KMS-11 (cell line): ENCODE results near the gene ZMYM4.
"Not testable (repeated sequence)": the region's sequence is repeated elsewhere in the genome, so short reads cannot be mapped to it uniquely, and the experiment has no call there.

Experiments
- H2AFZ ChIP-seq: fragments of 200-600 bp; sonication (generic); 2 replicates; pipeline ENCODE4 v1.6.1; 2016; ENCODE audit warnings: antibody characterized with exemption, mixed run types, low read depth
- H3K27ac ChIP-seq: fragments of 200-600 bp; sonication (generic); 2 replicates; pipeline ENCODE4 v1.6.1; 2016; ENCODE audit warnings: mild to moderate bottlenecking, mixed run types
- H3K27me3 ChIP-seq: fragments of 200-600 bp; sonication (generic); 2 replicates; pipeline ENCODE4 v1.6.1; 2017; ENCODE audit warnings: mild to moderate bottlenecking, low read depth, mixed run types, moderate library complexity; ENCODE audit not compliant: insufficient read depth
- H3K36me3 ChIP-seq: fragments of 200-600 bp; sonication (generic); 2 replicates; pipeline ENCODE4 v1.6.1; 2017; ENCODE audit warnings: mild to moderate bottlenecking, mixed run types; ENCODE audit not compliant: insufficient read depth
- H3K4me1 ChIP-seq: fragments of 200-600 bp; sonication (generic); 2 replicates; pipeline ENCODE4 v1.6.1; 2016; ENCODE audit warnings: mild to moderate bottlenecking, low read depth, mixed run types; ENCODE audit not compliant: poor library complexity, severe bottlenecking
- H3K4me2 ChIP-seq: fragments of 200-600 bp; sonication (generic); 2 replicates; pipeline ENCODE4 v1.7.0; 2016; ENCODE audit warnings: mild to moderate bottlenecking, mixed run types
- H3K4me3 ChIP-seq: fragments of 200-600 bp; sonication (generic); IDR thresholded peaks from 2 replicates; pipeline ENCODE4 v1.6.1; 2017; ENCODE audit warnings: low read depth, low read length, mixed read lengths; ENCODE audit not compliant: insufficient read depth
- H3K79me2 ChIP-seq: fragments of 200-600 bp; sonication (generic); 2 replicates; pipeline ENCODE4 v1.6.1; 2016; ENCODE audit warnings: low read depth, mixed run types; ENCODE audit not compliant: insufficient read depth
- H3K9ac ChIP-seq: fragments of 200-600 bp; sonication (generic); 2 replicates; pipeline ENCODE4 v1.6.1; 2016; ENCODE audit warnings: mild to moderate bottlenecking, mixed run types
- H4K20me1 ChIP-seq: fragments of 200-600 bp; sonication (generic); 2 replicates; pipeline ENCODE4 v1.6.1; 2016; ENCODE audit warnings: mild to moderate bottlenecking, mixed run types; ENCODE audit not compliant: insufficient read depth
- CTCF ChIP-seq: fragments of 200-600 bp; sonication (generic); conservative IDR thresholded peaks from 2 replicates; pipeline ENCODE4 v1.6.1; 2017; ENCODE audit warnings: low read depth, mild to moderate bottlenecking, antibody characterized with exemption, low read length, moderate library complexity, mixed read lengths

ZMYM4 gene

GRCh38 chr1:35326246-35326866, 57.8 kb downstream of the ZMYM4 start:
- no peak for TF ChIP-seq CTCF
- Histone ChIP-seq H3K9ac (no peak overlapping the region), H4K20me1 (no peaks in the 10 kb centered on the region), H3K4me3 (no peak overlapping the region), H3K36me3 (no peaks in the 10 kb centered on the region), H3K79me2 (no peaks in the 10 kb centered on the region), H3K27ac (no peak overlapping the region), H3K4me1 (no peaks in the 10 kb centered on the region), H3K27me3 (no peaks in the 10 kb centered on the region), H3K4me2 (no peak overlapping the region), H2AFZ (no peak overlapping the region)

- not testable (repeated sequence) for H3K36me3 ChIP-seq, H4K20me1 ChIP-seq, H3K4me2 ChIP-seq, H3K9ac ChIP-seq, H2AFZ ChIP-seq, H3K27me3 ChIP-seq, H3K4me1 ChIP-seq, H3K27ac ChIP-seq, H3K4me3 ChIP-seq, H3K79me2 ChIP-seq
Measured at GRCh38 chr1:35331618-35332017, 63.1 kb downstream of the ZMYM4 start.

GRCh38 chr1:35334485-35334884, 66.0 kb downstream of the ZMYM4 start:
- Histone ChIP-seq H3K36me3 (no peaks in the 10 kb centered on the region; the same call in 1 of the 2 replicates), H3K79me2 (no peaks in the 10 kb centered on the region)

GRCh38 chr1:35340519-35340918, 72.0 kb downstream of the ZMYM4 start:
- Histone ChIP-seq H3K4me2 (no peak overlapping the region), H3K79me2 (peaks cover 10% of the 10 kb centered on the region), H3K4me3 (no peak overlapping the region)

More at GRCh38 chr1:35334485-35334884, 66.0 kb downstream of the ZMYM4 start:
- Histone ChIP-seq H4K20me1 (no peaks in the 10 kb centered on the region), H3K4me1 (peaks cover 19% of the 10 kb centered on the region), H2AFZ (no peak overlapping the region), H3K4me3 (no peak overlapping the region), H3K4me2 (no peak overlapping the region), H3K27ac (no peak overlapping the region), H3K27me3 (no peaks in the 10 kb centered on the region), H3K9ac (no peak overlapping the region)
- no peak for TF ChIP-seq CTCF

More at GRCh38 chr1:35340519-35340918, 72.0 kb downstream of the ZMYM4 start:
- Histone ChIP-seq H2AFZ (no peak overlapping the region), H3K9ac (no peak overlapping the region), H4K20me1 (no peaks in the 10 kb centered on the region), H3K27me3 (no peaks in the 10 kb centered on the region), H3K36me3 (no peaks in the 10 kb centered on the region), H3K4me1 (peaks cover 37% of the 10 kb centered on the region), H3K27ac (no peak overlapping the region)
- no peak for TF ChIP-seq CTCF
